ENCODE data around the gene LRRC31.

LRRC31 gene

DNA sequence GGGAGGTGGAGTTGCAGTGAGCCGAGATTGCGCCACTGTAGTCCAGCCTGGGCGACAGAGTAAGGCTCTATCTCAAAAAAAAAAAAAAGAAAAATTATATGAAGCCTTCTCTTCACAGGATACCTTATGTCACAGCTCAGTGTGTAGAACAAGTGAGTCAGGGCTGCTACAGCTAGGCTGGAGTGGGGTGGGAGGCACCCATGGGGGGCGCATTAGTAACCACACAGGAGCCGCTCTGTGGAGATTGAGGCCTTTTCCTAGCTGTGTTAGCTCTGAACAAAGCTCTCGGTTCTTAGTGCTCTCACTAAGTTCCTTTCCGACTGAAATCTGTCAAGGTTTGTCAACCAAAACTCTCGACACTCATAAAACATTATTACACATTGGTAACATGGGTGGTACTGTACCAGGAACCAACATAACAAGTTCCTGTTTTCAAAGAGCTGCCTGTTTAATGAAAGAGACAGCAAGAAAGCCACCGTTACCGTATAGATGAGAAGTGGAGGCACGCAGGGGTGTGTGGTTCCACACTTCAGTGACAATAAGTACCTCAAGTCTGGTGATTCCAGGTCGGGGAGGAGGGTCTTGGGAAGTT lies 4.5 kb downstream of the LRRC31 start:
- Histone ChIP-seq H3K27ac (ENCODE audit: insufficient read depth, low read length, poor library complexity, severe bottlenecking) (no peak overlapping the region), H3K36me3 (ENCODE audit: control insufficient read depth, insufficient read depth, low read length) (no peaks in the 10 kb centered on the region)
- no peak for DNase-seq

GRCh38 chr3:169864270-169864669 lies 5.5 kb downstream of the LRRC31 start:
- Histone ChIP-seq H3K9me3 (ENCODE audit: control insufficient read depth, low read length) (no peaks in the 10 kb centered on the region), H3K4me1 (ENCODE audit: control insufficient read depth, insufficient read depth, low read length, poor library complexity, severe bottlenecking) (no peaks in the 10 kb centered on the region), H3K27ac (ENCODE audit: insufficient read depth, low read length, poor library complexity, severe bottlenecking) (no peak overlapping the region), H3K36me3 (ENCODE audit: control insufficient read depth, insufficient read depth, low read length) (no peaks in the 10 kb centered on the region), H3K4me3 (ENCODE audit: insufficient read depth, low read depth, low read length, poor library complexity, severe bottlenecking) (no peak overlapping the region), H3K27me3 (replicated peaks; ENCODE audit: control insufficient read depth, insufficient read depth, low read length, poor library complexity, severe bottlenecking) (no peaks in the 10 kb centered on the region)
- no peak for DNase-seq

More for the DNA sequence above, 4.5 kb downstream of the LRRC31 start:
- Histone ChIP-seq H3K9me3 (ENCODE audit: control insufficient read depth, low read length) (no peaks in the 10 kb centered on the region), H3K27me3 (replicated peaks; ENCODE audit: control insufficient read depth, insufficient read depth, low read length, poor library complexity, severe bottlenecking) (no peaks in the 10 kb centered on the region), H3K4me1 (ENCODE audit: control insufficient read depth, insufficient read depth, low read length, poor library complexity, severe bottlenecking) (no peaks in the 10 kb centered on the region), H3K4me3 (ENCODE audit: insufficient read depth, low read depth, low read length, poor library complexity, severe bottlenecking) (no peak overlapping the region)

GRCh38 chr3:169863458-169863899 lies 6.3 kb downstream of the LRRC31 start:
- DNase-seq = peak; percentile 36 to 56 (median 38)
- no peak overlapping the region for H3K4me3 ChIP-seq (ENCODE audit: insufficient read depth, low read depth, low read length, poor library complexity, severe bottlenecking)

DNA sequence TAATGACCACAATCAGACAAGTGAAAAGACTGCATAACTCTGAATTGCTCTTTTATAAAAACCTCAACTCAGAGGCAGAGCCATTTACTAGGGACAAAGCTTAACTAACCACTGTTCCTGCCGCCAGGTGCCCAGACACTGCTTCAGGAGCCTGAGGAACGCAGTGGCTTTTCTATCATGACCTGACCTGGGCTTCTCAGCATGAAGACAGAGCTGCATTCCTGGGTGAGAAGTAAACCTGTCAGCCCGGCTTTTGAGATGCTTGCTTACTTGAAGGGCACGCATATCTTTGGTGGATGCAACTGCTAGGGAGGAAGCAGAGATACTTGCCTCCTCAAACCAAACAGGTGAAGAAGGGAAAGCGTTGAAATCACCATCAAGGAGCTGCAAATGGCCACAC lies 7.9 kb downstream of the LRRC31 start:
- Histone ChIP-seq H3K4me3 (ENCODE audit: insufficient read depth, low read depth, low read length, poor library complexity, severe bottlenecking) (no peak overlapping the region), H3K9me3 (ENCODE audit: control insufficient read depth, low read length) (no peaks in the 10 kb centered on the region), H3K4me1 (ENCODE audit: control insufficient read depth, insufficient read depth, low read length, poor library complexity, severe bottlenecking) (no peaks in the 10 kb centered on the region), H3K36me3 (ENCODE audit: control insufficient read depth, insufficient read depth, low read length) (no peaks in the 10 kb centered on the region), H3K27me3 (replicated peaks; ENCODE audit: control insufficient read depth, insufficient read depth, low read length, poor library complexity, severe bottlenecking) (no peaks in the 10 kb centered on the region), H3K27ac (ENCODE audit: insufficient read depth, low read length, poor library complexity, severe bottlenecking) (no peak overlapping the region)
- DNase-seq = no peak

More at GRCh38 chr3:169863458-169863899, 6.3 kb downstream of the LRRC31 start:
- H3K27me3 ChIP-seq (replicated peaks; ENCODE audit: control insufficient read depth, insufficient read depth, low read length, poor library complexity, severe bottlenecking) = no peaks in the 10 kb centered on the region
- no peak overlapping the region for H3K27ac ChIP-seq (ENCODE audit: insufficient read depth, low read length, poor library complexity, severe bottlenecking)
- no peaks in the 10 kb centered on the region for H3K4me1 ChIP-seq (ENCODE audit: control insufficient read depth, insufficient read depth, low read length, poor library complexity, severe bottlenecking)
- no peaks in the 10 kb centered on the region for H3K36me3 ChIP-seq (ENCODE audit: control insufficient read depth, insufficient read depth, low read length)
- no peaks in the 10 kb centered on the region for H3K9me3 ChIP-seq (ENCODE audit: control insufficient read depth, low read length)

- no peak for DNase-seq
- H3K4me1 ChIP-seq (ENCODE audit: control insufficient read depth, insufficient read depth, low read length, poor library complexity, severe bottlenecking) = no peaks in the 10 kb centered on the region
- H3K4me3 ChIP-seq (ENCODE audit: insufficient read depth, low read depth, low read length, poor library complexity, severe bottlenecking) = no peak overlapping the region
- no peaks in the 10 kb centered on the region for H3K27me3 ChIP-seq (replicated peaks; ENCODE audit: control insufficient read depth, insufficient read depth, low read length, poor library complexity, severe bottlenecking)
- H3K27ac ChIP-seq (ENCODE audit: insufficient read depth, low read length, poor library complexity, severe bottlenecking) = no peak overlapping the region
- H3K9me3 ChIP-seq (ENCODE audit: control insufficient read depth, low read length) = no peaks in the 10 kb centered on the region
- no peaks in the 10 kb centered on the region for H3K36me3 ChIP-seq (ENCODE audit: control insufficient read depth, insufficient read depth, low read length)
Observed at GRCh38 chr3:169857811-169858210, 11.9 kb downstream of the LRRC31 start.

GRCh38 chr3:169855514-169855913 lies 14.2 kb downstream of the LRRC31 start:
- Histone ChIP-seq H3K4me3 (ENCODE audit: insufficient read depth, low read depth, low read length, poor library complexity, severe bottlenecking) (no peak overlapping the region), H3K4me1 (ENCODE audit: control insufficient read depth, insufficient read depth, low read length, poor library complexity, severe bottlenecking) (no peaks in the 10 kb centered on the region), H3K27me3 (replicated peaks; ENCODE audit: control insufficient read depth, insufficient read depth, low read length, poor library complexity, severe bottlenecking) (no peaks in the 10 kb centered on the region), H3K9me3 (ENCODE audit: control insufficient read depth, low read length) (no peaks in the 10 kb centered on the region), H3K36me3 (ENCODE audit: control insufficient read depth, insufficient read depth, low read length) (no peaks in the 10 kb centered on the region), H3K27ac (ENCODE audit: insufficient read depth, low read length, poor library complexity, severe bottlenecking) (no peak overlapping the region)
- no peak for DNase-seq

DNA sequence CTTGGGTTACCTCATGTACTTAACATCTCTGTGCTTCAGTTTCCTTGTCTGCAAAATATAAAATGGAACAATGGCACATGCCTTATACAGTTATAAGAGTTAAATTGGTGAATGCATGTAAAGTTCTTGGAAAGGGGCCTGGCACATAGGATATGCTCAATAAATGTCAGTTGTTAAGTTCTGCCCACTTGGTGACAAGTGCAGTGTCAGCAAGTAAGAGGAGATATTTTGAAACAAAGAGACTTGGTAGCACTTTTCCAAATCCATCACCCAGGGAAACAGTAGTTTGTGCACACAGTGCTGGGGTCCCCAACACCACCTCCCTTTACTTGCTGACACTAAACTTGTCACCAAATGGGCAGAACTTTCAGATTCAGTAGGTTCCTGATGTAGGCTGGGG lies 19.1 kb downstream of the LRRC31 start:
- Histone ChIP-seq H3K4me1 (ENCODE audit: control insufficient read depth, insufficient read depth, low read length, poor library complexity, severe bottlenecking) (no peaks in the 10 kb centered on the region), H3K27me3 (replicated peaks; ENCODE audit: control insufficient read depth, insufficient read depth, low read length, poor library complexity, severe bottlenecking) (no peaks in the 10 kb centered on the region)
- no peak for DNase-seq

DNA sequence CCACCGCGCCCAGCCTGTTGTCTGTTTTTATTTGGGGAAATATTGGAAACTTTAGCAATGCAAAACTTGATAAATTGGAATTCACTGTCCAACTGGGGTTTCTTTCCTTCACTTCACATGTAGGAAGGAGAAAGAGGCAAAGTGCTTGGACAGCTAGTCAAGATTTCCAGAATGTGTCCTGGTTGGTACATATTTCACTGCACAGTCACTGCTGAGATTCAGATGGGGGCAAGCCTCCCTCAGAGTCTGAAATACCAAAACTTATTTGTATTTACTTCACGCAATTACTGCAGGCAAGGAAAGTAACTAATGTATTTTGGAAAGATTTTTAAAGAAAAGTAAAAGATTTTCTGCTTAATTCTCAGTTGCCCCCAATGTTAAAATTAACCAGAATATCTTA lies 21.0 kb downstream of the LRRC31 start:
- Histone ChIP-seq H3K27ac (ENCODE audit: insufficient read depth, low read length, poor library complexity, severe bottlenecking) (no peak overlapping the region), H3K36me3 (ENCODE audit: control insufficient read depth, insufficient read depth, low read length) (no peaks in the 10 kb centered on the region), H3K9me3 (ENCODE audit: control insufficient read depth, low read length) (no peaks in the 10 kb centered on the region), H3K4me3 (ENCODE audit: insufficient read depth, low read depth, low read length, poor library complexity, severe bottlenecking) (no peak overlapping the region), H3K4me1 (ENCODE audit: control insufficient read depth, insufficient read depth, low read length, poor library complexity, severe bottlenecking) (no peaks in the 10 kb centered on the region), H3K27me3 (replicated peaks; ENCODE audit: control insufficient read depth, insufficient read depth, low read length, poor library complexity, severe bottlenecking) (no peaks in the 10 kb centered on the region)
- DNase-seq = no peak

More for the DNA sequence above, 19.1 kb downstream of the LRRC31 start:
- H3K27ac ChIP-seq (ENCODE audit: insufficient read depth, low read length, poor library complexity, severe bottlenecking) = no peak overlapping the region
- no peaks in the 10 kb centered on the region for H3K9me3 ChIP-seq (ENCODE audit: control insufficient read depth, low read length)
- no peaks in the 10 kb centered on the region for H3K36me3 ChIP-seq (ENCODE audit: control insufficient read depth, insufficient read depth, low read length)
- no peak overlapping the region for H3K4me3 ChIP-seq (ENCODE audit: insufficient read depth, low read depth, low read length, poor library complexity, severe bottlenecking)

DNA sequence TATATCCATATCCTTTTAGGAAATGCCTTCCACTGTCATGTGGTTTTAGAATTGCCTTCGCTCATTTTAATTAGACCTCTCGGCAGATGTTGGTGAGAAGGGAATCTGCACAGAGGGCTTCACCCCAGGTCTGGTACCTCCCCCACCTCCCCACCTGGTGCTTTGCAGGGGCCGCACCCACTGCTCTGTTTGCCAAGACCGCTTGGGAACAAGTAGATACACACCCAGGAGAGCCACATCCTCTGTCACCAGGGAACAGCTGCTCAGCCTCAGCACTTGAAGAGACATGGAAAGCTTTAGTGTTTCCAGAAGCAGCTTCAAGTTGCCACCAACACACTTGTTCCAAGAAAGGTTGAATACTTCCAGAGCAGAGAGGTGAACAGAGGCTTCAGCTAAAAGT lies 21.8 kb downstream of the LRRC31 start:
- Histone ChIP-seq H3K27ac (ENCODE audit: insufficient read depth, low read length, poor library complexity, severe bottlenecking) (no peak overlapping the region), H3K4me1 (ENCODE audit: control insufficient read depth, insufficient read depth, low read length, poor library complexity, severe bottlenecking) (no peaks in the 10 kb centered on the region), H3K9me3 (ENCODE audit: control insufficient read depth, low read length) (no peaks in the 10 kb centered on the region), H3K4me3 (ENCODE audit: insufficient read depth, low read depth, low read length, poor library complexity, severe bottlenecking) (no peak overlapping the region), H3K36me3 (ENCODE audit: control insufficient read depth, insufficient read depth, low read length) (no peaks in the 10 kb centered on the region), H3K27me3 (replicated peaks; ENCODE audit: control insufficient read depth, insufficient read depth, low read length, poor library complexity, severe bottlenecking) (no peaks in the 10 kb centered on the region)
- DNase-seq = no peak

- no peaks in the 10 kb centered on the region for H3K4me1 ChIP-seq (ENCODE audit: control insufficient read depth, insufficient read depth, low read length, poor library complexity, severe bottlenecking)
- H3K27ac ChIP-seq (ENCODE audit: insufficient read depth, low read length, poor library complexity, severe bottlenecking) = no peak overlapping the region
- H3K36me3 ChIP-seq (ENCODE audit: control insufficient read depth, insufficient read depth, low read length) = no peaks in the 10 kb centered on the region
- no peak overlapping the region for H3K4me3 ChIP-seq (ENCODE audit: insufficient read depth, low read depth, low read length, poor library complexity, severe bottlenecking)
- DNase-seq = no peak
- no peaks in the 10 kb centered on the region for H3K27me3 ChIP-seq (replicated peaks; ENCODE audit: control insufficient read depth, insufficient read depth, low read length, poor library complexity, severe bottlenecking)
- H3K9me3 ChIP-seq (ENCODE audit: control insufficient read depth, low read length) = no peaks in the 10 kb centered on the region
Observed at GRCh38 chr3:169846458-169847193, 23.1 kb downstream of the LRRC31 start.

All from effector memory CD4-positive, alpha-beta T cell (primary cell).